ENCODE results near the gene RHBDF2. TPM values are rescaled to one million over a fixed set of nuclear protein-coding genes. Genes with fewer than 3 reads are reported as not detected.

Gene RHBDF2
- total RNA-seq, 1 donor from 2014 or later = 11.8 TPM

DNA sequence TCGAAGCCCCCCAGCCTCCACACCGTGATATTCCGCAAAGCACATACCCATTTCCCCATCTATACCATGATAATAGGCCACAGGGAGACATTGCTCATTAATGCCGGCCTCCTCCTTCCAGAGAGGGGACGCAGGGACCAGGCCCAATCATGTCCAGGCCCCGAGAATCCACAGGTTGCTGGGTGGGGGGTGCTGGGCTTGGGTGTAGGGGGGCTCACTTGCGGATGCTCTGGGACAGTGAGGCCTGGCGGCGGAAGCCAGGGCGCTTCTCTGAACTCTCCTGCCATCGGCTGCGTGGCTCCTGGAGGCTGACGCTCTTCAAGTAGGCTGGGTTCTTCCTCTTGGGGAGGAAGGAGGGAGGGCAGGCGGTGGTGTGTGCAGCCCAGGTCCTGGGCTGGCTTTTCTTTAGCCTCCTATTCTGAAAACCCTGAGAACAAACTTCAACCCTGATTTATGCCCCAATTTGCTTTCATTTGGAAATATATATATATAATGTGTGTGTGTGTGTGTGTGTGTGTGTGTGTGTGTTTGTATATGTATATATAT is 21.6 kb downstream of the RHBDF2 start:
- no peak overlapping the region for H3K4me3 Mint-ChIP-seq (ENCODE audit: low read depth)
- H3K36me3 Mint-ChIP-seq (ENCODE audit: insufficient read depth) = no peaks in the 10 kb centered on the region
- no peak for DNase-seq (ENCODE audit: low spot score, unreplicated experiment)
- no peaks in the 10 kb centered on the region for H3K27me3 Mint-ChIP-seq
- no peaks in the 10 kb centered on the region for H3K9me3 Mint-ChIP-seq (ENCODE audit: low read depth)
- H3K4me1 Mint-ChIP-seq (ENCODE audit: low read depth) = no peaks in the 10 kb centered on the region
- H3K27ac Mint-ChIP-seq = no peak overlapping the region
- TF ChIP-seq CTCF (IDR thresholded peaks at IDR 0.05; ENCODE audit: unreplicated experiment) = no peak

DNA sequence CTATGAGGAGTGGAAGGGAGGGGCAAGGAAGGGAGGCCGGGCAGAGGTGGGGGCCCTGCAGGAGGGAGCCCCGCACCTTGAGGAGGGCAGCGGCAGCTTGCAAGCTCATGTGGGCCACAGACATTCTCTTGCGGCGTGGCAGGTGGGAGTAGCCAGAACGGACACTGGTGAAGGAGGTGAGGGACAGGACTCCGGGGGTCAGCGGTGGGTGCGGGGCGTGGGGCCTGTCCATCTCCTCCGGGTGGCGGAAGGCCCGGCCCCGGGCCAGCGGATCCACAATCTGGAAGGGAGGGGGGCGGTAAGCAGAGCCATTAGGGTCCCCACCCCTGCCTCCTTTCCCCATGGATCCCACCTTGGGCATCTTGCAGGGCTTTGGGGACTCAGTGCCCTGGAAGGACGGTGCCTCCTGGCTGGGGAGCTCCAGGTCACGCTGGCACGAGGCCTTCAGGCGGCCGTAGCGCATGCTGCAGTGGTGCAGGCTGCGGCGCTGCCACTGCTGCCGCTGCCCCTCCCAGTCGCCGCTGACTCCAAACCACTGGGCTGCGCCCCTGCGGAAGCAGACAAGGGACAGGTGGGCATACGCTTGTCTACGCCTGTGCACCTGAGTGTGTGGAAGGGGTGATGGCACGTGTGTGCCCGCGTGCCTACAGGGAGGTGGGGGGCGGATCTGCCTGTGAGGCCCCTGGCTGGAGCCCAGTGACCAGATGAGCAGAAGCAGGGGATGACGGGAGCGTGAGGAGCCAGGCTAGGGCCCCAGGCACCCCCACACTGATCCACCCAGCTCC is 22.3 kb downstream of the RHBDF2 start:
- Mint-ChIP-seq H3K36me3 (ENCODE audit: insufficient read depth) (no peaks in the 10 kb centered on the region), H3K9me3 (ENCODE audit: low read depth) (no peaks in the 10 kb centered on the region), H3K4me3 (ENCODE audit: low read depth) (no peak overlapping the region), H3K4me1 (ENCODE audit: low read depth) (no peaks in the 10 kb centered on the region), H3K27me3 (no peaks in the 10 kb centered on the region), H3K27ac (no peak overlapping the region)
- DNase-seq (ENCODE audit: low spot score, unreplicated experiment) = no peak
- no peak for TF ChIP-seq CTCF (IDR thresholded peaks at IDR 0.05; ENCODE audit: unreplicated experiment)

DNA sequence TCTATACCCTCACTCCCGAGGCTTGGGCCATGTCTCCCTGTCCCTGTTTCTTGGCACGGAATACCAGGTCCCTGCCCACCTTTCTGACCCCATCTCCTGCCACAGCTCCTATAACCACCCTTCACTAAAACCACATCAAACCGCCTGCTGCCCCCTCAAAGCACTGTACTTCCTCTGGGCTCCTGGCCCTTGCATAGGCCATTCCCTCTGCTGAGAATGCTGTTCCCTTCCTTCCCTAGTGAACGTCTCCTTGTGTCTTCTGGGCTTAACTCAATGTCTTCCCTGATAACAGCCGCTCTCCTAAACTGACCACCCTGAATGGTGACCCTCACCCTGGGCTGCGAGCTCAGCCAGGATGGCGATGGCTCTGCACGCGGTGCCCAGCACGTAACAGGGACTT is 23.1 kb downstream of the RHBDF2 start:
- Mint-ChIP-seq H3K9me3 (ENCODE audit: low read depth) (no peaks in the 10 kb centered on the region), H3K27me3 (no peaks in the 10 kb centered on the region), H3K4me1 (ENCODE audit: low read depth) (no peaks in the 10 kb centered on the region), H3K36me3 (ENCODE audit: insufficient read depth) (no peaks in the 10 kb centered on the region), H3K4me3 (ENCODE audit: low read depth) (no peak overlapping the region), H3K27ac (no peak overlapping the region)
- TF ChIP-seq CTCF (IDR thresholded peaks at IDR 0.05; ENCODE audit: unreplicated experiment) = no peak
- no peak for DNase-seq (ENCODE audit: low spot score, unreplicated experiment)

DNA sequence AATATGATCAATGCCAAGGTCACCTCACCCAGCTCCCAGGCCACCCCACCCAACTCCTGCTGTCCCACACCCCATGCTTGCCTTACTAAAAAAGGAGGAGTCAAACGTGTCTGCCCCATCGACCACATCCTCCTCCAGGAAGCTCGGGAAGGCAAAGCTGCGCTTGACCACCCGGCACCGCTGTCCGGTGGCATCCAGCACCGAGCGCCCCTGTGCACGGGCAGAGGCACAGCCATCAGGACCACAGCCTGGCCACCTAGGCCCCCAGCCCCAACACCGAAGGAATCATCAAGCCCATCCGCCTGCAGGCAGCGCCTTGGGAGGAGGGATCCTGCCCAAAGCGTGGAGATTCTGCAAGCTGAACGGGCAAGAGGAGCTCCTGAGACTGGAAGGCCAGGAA is 23.6 kb downstream of the RHBDF2 start:
- no peak overlapping the region for H3K4me3 Mint-ChIP-seq (ENCODE audit: low read depth)
- H3K27me3 Mint-ChIP-seq = no peaks in the 10 kb centered on the region
- H3K9me3 Mint-ChIP-seq (ENCODE audit: low read depth) = no peaks in the 10 kb centered on the region
- DNase-seq (ENCODE audit: low spot score, unreplicated experiment) = no peak
- H3K27ac Mint-ChIP-seq = no peak overlapping the region
- H3K4me1 Mint-ChIP-seq (ENCODE audit: low read depth) = no peaks in the 10 kb centered on the region
- H3K36me3 Mint-ChIP-seq (ENCODE audit: insufficient read depth) = no peaks in the 10 kb centered on the region
- no peak for TF ChIP-seq CTCF (IDR thresholded peaks at IDR 0.05; ENCODE audit: unreplicated experiment)

- DNase-seq (ENCODE audit: low spot score, unreplicated experiment) = no peak
- Mint-ChIP-seq H3K27ac (no peak overlapping the region), H3K9me3 (ENCODE audit: low read depth) (no peaks in the 10 kb centered on the region), H3K27me3 (no peaks in the 10 kb centered on the region), H3K36me3 (ENCODE audit: insufficient read depth) (no peaks in the 10 kb centered on the region), H3K4me3 (ENCODE audit: low read depth) (no peak overlapping the region), H3K4me1 (ENCODE audit: low read depth) (no peaks in the 10 kb centered on the region)
- no peak for TF ChIP-seq CTCF (IDR thresholded peaks at IDR 0.05; ENCODE audit: unreplicated experiment)
Measured at GRCh38 chr17:76476736-76477135, 24.5 kb downstream of the RHBDF2 start.
